Activated CD4-positive, alpha-beta memory T cell treated with anti-CD3 and anti-CD28 coated beads, Interleukin-2, amount 10 ng/mL, durations not matched to agents 7 days and 5 days (primary cell): ENCODE data around the gene UGT1A10. TPM values are rescaled to one million over a fixed set of nuclear protein-coding genes. Genes with fewer than 3 reads are reported as not detected.

Experiments
- CTCF ChIA-PET: fragments of 350-600 bp; sonication (Branson Sonifier 250); formaldehyde crosslinking; loops from one replicate; lab custom pipeline; 2021; ENCODE audit warnings: antibody characterized with exemption, inconsistent platforms; lab: Charles Lee
- POLR2A ChIA-PET: fragments of 350-600 bp; sonication (Branson Sonifier 250); formaldehyde crosslinking; loops from one replicate; lab custom pipeline; 2021; ENCODE audit warnings: antibody characterized with exemption; lab: Charles Lee
- DNase-seq: peaks from one replicate; pipeline ENCODE4 v3.0.0-alpha.2; 2020
- H3K27ac Mint-ChIP-seq: one replicate; pipeline ENCODE4 v1.8.0; 2021; ENCODE audit warnings: mild to moderate bottlenecking, mixed read lengths
- H3K27me3 Mint-ChIP-seq: one replicate; pipeline ENCODE4 v1.8.0; 2021; ENCODE audit warnings: mixed read lengths
- H3K36me3 Mint-ChIP-seq: one replicate; pipeline ENCODE4 v1.8.0; 2021; ENCODE audit warnings: low read depth, mixed read lengths
- H3K4me1 Mint-ChIP-seq: one replicate; pipeline ENCODE4 v1.8.0; 2021; ENCODE audit warnings: mixed read lengths
- H3K4me3 Mint-ChIP-seq: one replicate; pipeline ENCODE4 v1.8.0; 2021; ENCODE audit warnings: mild to moderate bottlenecking, mixed read lengths
- H3K9me3 Mint-ChIP-seq: one replicate; pipeline ENCODE4 v1.8.0; 2021; ENCODE audit warnings: mixed read lengths
- total RNA-seq, 2 experiments: library from RNA; stranded (reverse); gene quantifications; one replicate each; pipeline ENCODE4 v1.2.3, GENCODE V29; 2021

The UGT1A10 gene
- total RNA-seq, 2 experiments from 2014 or later = not detected

DNA sequence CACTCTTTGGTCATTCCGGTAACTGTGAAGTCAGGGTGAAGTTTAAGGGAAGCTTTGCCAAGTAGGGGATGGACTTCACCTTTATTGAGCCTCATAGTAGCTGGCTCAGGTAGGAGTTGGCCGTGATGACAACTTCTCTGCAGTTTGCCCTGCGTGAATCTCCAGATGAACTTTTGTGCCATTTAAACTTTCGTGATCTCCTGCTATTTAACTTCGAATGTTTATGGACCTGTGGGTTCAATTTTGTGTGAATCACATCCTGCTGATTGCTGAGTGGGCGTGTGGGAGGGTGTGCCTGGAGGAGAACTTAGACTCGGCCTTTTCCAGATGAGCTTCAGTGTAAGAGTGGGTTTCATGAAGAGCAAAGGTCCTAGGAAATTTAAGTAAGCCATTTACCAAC is 128.0 kb downstream of the UGT1A10 start:
- H3K27me3 Mint-ChIP-seq = peaks cover 27% of the 10 kb centered on the region
- ChIA-PET POLR2A (no interaction called here), CTCF (no interaction called here)
- H3K27ac Mint-ChIP-seq = no peak overlapping the region
- no peaks in the 10 kb centered on the region for H3K4me1 Mint-ChIP-seq
- H3K9me3 Mint-ChIP-seq = no peaks in the 10 kb centered on the region
- DNase-seq = no peak
- no peaks in the 10 kb centered on the region for H3K36me3 Mint-ChIP-seq
- no peak overlapping the region for H3K4me3 Mint-ChIP-seq

DNA sequence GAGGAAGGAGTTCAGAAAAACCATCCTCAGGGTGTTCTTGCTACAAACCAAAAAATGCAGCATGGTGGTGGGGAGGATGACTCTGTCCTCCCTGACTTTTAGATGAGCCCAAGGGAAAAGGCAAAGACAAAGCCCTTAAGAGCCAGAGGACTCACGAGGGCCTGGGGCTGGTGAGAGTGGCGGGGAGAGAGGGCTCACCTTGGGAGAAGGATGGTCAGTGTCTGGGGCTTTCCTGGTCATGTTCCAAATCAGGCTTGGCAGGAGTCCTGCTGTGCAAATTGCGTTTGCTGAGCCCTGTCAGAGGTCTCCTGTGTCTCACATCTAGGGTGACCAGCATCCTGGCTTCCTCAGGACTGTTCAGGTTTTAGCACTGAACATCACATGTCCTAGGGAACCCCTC is 128.5 kb downstream of the UGT1A10 start:
- POLR2A ChIA-PET = no interaction called here
- CTCF ChIA-PET = no interaction called here

DNA sequence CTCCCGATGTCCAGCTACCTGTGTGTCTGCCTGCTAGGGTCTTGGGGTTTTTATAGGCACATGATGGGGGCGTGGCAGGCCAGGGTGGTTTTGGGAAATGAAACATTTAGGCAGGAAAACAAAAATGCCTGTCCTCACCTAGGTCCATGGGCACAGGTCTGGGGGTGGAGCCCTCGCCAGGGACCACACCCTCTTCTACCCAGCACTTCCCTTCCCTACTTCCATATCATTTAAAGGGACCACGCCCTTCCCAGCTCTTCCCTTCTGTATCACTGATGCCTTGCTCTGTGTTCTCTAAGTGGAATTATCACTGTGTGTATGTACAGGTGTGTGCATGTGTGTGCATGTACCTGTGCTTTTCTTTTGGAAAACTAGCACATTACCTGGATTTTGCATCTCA is 130.2 kb downstream of the UGT1A10 start:
- ChIA-PET CTCF (no interaction called here), POLR2A (no interaction called here)
- Mint-ChIP-seq H3K36me3 (no peaks in the 10 kb centered on the region), H3K9me3 (no peaks in the 10 kb centered on the region), H3K4me1 (no peaks in the 10 kb centered on the region), H3K27me3 (peaks cover 31% of the 10 kb centered on the region), H3K4me3 (no peak overlapping the region), H3K27ac (no peak overlapping the region)
- DNase-seq = no peak

More for the DNA sequence above, 128.5 kb downstream of the UGT1A10 start:
- Mint-ChIP-seq H3K36me3 (no peaks in the 10 kb centered on the region), H3K4me1 (no peaks in the 10 kb centered on the region), H3K27ac (no peak overlapping the region), H3K4me3 (no peak overlapping the region), H3K27me3 (peaks cover 29% of the 10 kb centered on the region), H3K9me3 (no peaks in the 10 kb centered on the region)
- no peak for DNase-seq

DNA sequence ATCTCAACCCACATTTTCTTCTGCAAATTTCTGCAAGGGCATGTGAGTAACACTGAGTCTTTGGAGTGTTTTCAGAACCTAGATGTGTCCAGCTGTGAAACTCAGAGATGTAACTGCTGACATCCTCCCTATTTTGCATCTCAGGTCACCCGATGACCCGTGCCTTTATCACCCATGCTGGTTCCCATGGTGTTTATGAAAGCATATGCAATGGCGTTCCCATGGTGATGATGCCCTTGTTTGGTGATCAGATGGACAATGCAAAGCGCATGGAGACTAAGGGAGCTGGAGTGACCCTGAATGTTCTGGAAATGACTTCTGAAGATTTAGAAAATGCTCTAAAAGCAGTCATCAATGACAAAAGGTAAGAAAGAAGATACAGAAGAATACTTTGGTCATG is 131.8 kb downstream of the UGT1A10 start:
- Mint-ChIP-seq H3K9me3 (no peaks in the 10 kb centered on the region), H3K27me3 (peaks cover 28% of the 10 kb centered on the region), H3K36me3 (no peaks in the 10 kb centered on the region), H3K4me3 (no peak overlapping the region), H3K27ac (no peak overlapping the region), H3K4me1 (no peaks in the 10 kb centered on the region)
- DNase-seq = no peak
- CTCF ChIA-PET = no interaction called here
- POLR2A ChIA-PET = no interaction called here

DNA sequence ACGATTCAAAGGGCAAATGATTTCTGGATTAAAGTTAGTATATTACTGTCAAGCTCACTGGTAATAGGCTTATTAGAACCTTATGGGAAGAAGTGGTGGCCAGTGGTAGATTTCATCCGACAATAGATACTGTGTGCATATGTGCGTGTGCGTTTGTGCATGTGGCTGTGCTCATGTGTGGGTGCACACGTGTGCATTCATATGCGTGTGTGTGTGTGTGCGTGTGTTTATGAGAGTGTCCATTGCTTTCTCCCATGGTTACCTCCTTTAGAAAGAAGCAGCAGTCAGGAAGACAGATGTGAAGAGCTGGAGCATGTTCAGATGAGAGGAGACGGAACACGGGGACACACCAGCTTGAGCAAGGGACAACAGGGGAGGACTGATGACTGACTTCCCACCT is 133.0 kb downstream of the UGT1A10 start:
- no peaks in the 10 kb centered on the region for H3K4me1 Mint-ChIP-seq

DNA sequence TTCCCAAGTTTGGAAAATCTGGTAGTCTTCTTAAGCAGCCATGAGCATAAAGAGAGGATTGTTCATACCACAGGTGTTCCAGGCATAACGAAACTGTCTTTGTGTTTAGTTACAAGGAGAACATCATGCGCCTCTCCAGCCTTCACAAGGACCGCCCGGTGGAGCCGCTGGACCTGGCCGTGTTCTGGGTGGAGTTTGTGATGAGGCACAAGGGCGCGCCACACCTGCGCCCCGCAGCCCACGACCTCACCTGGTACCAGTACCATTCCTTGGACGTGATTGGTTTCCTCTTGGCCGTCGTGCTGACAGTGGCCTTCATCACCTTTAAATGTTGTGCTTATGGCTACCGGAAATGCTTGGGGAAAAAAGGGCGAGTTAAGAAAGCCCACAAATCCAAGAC is 135.9 kb downstream of the UGT1A10 start:
- Mint-ChIP-seq H3K9me3 (peaks cover 7% of the 10 kb centered on the region), H3K27me3 (peaks cover 9% of the 10 kb centered on the region), H3K27ac (no peak overlapping the region), H3K4me1 (no peaks in the 10 kb centered on the region), H3K4me3 (no peak overlapping the region), H3K36me3 (peaks cover 2% of the 10 kb centered on the region)
- CTCF ChIA-PET = no interaction called here
- DNase-seq = no peak
- POLR2A ChIA-PET = no interaction called here

More for the DNA sequence above, 133.0 kb downstream of the UGT1A10 start:
- H3K27me3 Mint-ChIP-seq = peaks cover 18% of the 10 kb centered on the region
- DNase-seq = no peak
- ChIA-PET CTCF (no interaction called here), POLR2A (no interaction called here)
- H3K4me3 Mint-ChIP-seq = no peak overlapping the region
- no peak overlapping the region for H3K27ac Mint-ChIP-seq
- no peaks in the 10 kb centered on the region for H3K36me3 Mint-ChIP-seq
- no peaks in the 10 kb centered on the region for H3K9me3 Mint-ChIP-seq

DNA sequence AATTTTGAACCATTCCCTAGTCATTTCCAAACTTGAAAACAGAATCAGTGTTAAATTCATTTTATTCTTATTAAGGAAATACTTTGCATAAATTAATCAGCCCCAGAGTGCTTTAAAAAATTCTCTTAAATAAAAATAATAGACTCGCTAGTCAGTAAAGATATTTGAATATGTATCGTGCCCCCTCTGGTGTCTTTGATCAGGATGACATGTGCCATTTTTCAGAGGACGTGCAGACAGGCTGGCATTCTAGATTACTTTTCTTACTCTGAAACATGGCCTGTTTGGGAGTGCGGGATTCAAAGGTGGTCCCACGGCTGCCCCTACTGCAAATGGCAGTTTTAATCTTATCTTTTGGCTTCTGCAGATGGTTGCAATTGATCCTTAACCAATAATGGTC is 136.3 kb downstream of the UGT1A10 start:
- peaks cover 7% of the 10 kb centered on the region for H3K27me3 Mint-ChIP-seq
- peaks cover 9% of the 10 kb centered on the region for H3K9me3 Mint-ChIP-seq
- no peak overlapping the region for H3K4me3 Mint-ChIP-seq
- no peak for DNase-seq
- ChIA-PET POLR2A (no interaction called here), CTCF (no interaction called here)
- H3K4me1 Mint-ChIP-seq = no peaks in the 10 kb centered on the region
- peaks cover 2% of the 10 kb centered on the region for H3K36me3 Mint-ChIP-seq
- H3K27ac Mint-ChIP-seq = no peak overlapping the region

DNA sequence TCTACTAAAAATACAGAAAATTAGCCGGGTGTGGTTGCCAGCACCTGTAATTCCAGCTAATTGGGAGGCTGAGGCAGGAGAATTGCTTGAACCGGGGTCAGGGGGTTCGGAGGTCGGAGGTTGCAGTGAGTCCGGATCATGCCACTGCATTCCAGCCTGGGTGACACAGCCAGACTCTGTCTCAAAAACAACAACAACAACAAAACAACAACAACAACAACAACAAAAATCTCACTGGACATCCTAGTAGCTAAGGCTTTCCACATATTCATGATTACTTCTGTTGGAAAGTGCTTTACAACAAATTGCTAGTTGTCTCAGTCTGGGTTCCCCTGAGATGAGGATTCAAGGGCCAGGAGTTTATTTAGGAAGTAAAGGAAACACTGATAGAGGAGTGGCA is 137.6 kb downstream of the UGT1A10 start:
- Mint-ChIP-seq H3K9me3 (peaks cover 9% of the 10 kb centered on the region), H3K4me3 (no peak overlapping the region), H3K27ac (no peak overlapping the region), H3K27me3 (peaks cover 5% of the 10 kb centered on the region), H3K36me3 (peaks cover 2% of the 10 kb centered on the region), H3K4me1 (no peaks in the 10 kb centered on the region)
- no peak for DNase-seq
- POLR2A ChIA-PET = no interaction called here
- CTCF ChIA-PET = no interaction called here

DNA sequence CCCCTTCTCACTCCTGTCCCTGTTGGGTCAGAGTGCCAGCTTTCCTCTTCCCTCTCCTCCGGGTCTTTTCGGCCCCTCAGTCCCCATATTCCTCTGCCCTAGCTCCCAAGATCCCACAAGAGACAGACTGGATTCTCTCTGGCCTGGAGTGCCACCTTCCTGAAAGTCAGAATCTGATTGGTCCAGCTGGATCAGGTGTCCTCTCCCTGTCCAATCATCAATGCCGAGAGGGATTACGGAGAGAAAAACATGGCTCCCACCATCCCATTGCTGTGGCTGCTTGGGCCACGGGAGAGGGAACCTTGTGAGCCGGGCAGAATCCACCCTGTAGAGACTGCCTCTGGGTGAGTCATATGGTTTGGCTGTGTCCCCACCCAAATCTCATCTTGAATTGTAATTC is 139.2 kb downstream of the UGT1A10 start:
- Mint-ChIP-seq H3K4me1 (no peaks in the 10 kb centered on the region), H3K4me3 (no peak overlapping the region), H3K27me3 (peaks cover 2% of the 10 kb centered on the region), H3K27ac (no peak overlapping the region), H3K36me3 (peaks cover 2% of the 10 kb centered on the region), H3K9me3 (peaks cover 9% of the 10 kb centered on the region)
- no peak for DNase-seq
- ChIA-PET POLR2A (no interaction called here), CTCF (no interaction called here)

DNA sequence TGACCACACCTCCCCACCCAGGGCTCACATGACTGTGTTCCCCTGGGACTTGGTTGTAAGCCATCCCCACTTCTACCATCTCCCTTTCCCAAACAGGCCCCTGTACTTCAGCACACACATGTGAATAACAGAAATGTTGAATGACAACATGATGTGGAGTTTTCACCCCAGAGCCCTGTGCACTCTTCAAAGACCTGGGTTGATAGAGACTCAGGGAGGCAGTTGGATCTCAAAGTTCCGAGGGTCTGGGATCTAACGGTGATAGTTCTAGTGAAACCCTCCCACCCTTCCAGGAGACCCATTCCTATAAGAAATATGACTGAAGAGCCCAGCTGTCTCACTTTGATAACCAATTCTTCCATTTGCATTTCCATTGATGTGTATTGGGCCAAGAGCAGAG is 141.8 kb downstream of the UGT1A10 start, which contains the start of gene MROH2A:
Gene MROH2A, plus strand, starts transcription at position 301 of the 400 bp plus-strand sequence. CDS start 1,029 bp downstream, outside the sequence.
- Mint-ChIP-seq H3K27me3 (peaks cover 9% of the 10 kb centered on the region), H3K9me3 (peaks cover 9% of the 10 kb centered on the region), H3K36me3 (peaks cover 2% of the 10 kb centered on the region), H3K4me1 (no peaks in the 10 kb centered on the region), H3K4me3 (no peak within 1 kb of the TSS), H3K27ac (no peak within 1 kb of the TSS)
- CTCF ChIA-PET = interaction anchor here (0.6 kb wide), 1 partner anchor 1968 kb away, joined by 4 read pairs; no protein-coding TSS in a partner anchor
- no peak for DNase-seq
- POLR2A ChIA-PET = no interaction called here

DNA sequence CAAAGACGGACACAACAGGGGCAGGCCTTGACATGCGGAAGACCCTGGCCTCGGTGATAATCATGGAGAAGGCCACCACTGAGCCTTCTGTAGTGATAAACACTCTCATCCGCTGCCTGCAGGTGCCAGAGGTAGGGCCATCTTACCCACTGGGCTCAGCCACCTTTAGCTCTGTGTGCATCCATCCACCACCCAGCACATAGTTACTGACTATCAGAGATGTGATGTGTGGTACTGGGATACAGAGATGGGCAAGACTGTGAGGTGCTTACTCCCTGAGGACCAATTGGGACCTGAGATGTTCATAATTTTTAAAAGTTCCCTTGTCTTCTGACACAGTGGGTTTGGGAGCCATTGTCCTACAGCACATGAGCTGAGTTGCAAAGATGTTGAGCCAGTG is 143.5 kb downstream of the UGT1A10 start:
- no peak overlapping the region for H3K27ac Mint-ChIP-seq
- no peaks in the 10 kb centered on the region for H3K4me1 Mint-ChIP-seq
- no peak for DNase-seq
- ChIA-PET CTCF (no interaction called here), POLR2A (no interaction called here)
- H3K9me3 Mint-ChIP-seq = peaks cover 9% of the 10 kb centered on the region
- peaks cover 9% of the 10 kb centered on the region for H3K27me3 Mint-ChIP-seq
- no peak overlapping the region for H3K4me3 Mint-ChIP-seq
- H3K36me3 Mint-ChIP-seq = peaks cover 2% of the 10 kb centered on the region

DNA sequence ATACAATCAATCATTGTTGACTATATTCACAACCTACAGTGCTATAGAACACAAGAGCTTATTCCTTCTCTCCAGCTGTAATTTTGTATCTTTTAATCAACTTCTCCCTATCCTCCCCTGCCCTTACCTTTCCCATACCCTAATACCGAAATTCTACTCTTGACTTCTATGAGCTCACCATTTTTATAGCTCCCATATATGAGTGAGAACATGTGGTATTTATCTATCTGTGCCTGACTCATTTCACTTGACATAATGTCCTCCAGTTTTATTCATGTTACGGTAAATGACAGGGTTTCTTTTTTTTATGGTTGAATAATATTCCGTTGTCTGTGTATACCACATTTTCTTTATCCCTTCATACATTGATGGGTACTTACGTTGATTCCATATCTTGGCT is 144.5 kb downstream of the UGT1A10 start:
- Mint-ChIP-seq H3K4me1 (no peaks in the 10 kb centered on the region), H3K36me3 (peaks cover 2% of the 10 kb centered on the region)
- CTCF ChIA-PET = no interaction called here

DNA sequence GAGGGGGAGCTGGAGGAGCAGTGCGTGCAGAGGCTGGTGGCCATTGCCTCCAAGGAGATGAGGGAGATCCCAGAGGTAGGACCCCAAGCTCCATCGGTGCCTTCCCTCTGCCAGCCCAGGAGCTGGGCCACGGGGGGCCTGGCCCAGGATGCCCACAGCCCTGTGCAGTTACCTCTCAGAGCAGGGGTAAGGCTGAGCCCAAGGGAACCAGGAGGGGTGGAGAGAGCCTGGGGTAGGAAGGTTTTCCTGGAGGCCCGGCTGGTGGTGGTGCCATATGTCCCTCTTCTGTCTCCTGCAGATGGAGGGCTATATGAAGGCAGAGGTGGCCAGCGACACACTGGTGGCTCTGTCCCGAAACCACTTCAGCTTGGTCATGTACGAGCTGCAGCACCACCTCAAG is 153.3 kb downstream of the UGT1A10 start:
- POLR2A ChIA-PET = no interaction called here

More for the DNA sequence above, 144.5 kb downstream of the UGT1A10 start:
- POLR2A ChIA-PET = no interaction called here
- Mint-ChIP-seq H3K27me3 (peaks cover 9% of the 10 kb centered on the region), H3K4me3 (no peak overlapping the region), H3K9me3 (peaks cover 8% of the 10 kb centered on the region), H3K27ac (no peak overlapping the region)
- no peak for DNase-seq

DNA sequence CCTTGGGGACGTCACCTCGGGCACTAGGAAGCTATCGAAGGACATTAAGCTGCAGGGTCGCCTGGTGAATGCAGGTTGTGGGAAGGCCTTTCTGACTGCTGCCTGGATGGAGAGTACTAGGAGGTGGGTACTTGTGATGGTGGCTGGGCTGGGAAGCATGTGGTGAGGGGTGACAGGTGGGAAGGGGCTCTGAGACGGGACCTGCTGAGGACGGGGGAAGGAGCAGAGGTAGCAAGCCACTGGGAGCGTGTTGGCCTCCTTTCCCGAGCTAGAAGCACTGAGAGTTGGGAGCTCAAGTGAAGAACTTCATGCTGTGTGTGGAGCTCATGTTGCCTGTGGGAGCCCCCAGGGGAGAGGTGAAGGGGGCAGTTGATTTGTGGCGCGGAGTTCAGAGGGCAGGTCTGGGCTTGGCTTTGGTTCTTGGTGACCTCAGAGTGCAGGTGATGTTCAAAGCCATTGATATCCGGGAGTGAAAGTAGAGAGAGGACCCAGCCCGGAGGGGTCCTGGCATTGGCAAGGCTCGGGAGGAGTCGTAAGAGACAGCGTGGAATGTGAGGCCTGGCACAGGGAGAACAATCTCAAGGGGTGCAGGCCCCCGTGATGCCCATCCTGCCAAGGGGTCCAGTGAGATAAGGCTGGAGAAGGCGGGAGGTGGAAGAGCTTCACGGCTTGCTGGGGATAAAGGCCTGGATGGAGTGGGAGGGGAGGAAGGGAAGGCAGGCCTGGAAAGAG is 155.1 kb downstream of the UGT1A10 start:
- CTCF ChIA-PET = no interaction called here
- H3K27ac Mint-ChIP-seq = no peak overlapping the region

More for the DNA sequence above, 153.3 kb downstream of the UGT1A10 start:
- no peak for DNase-seq
- H3K4me1 Mint-ChIP-seq = no peaks in the 10 kb centered on the region
- no peaks in the 10 kb centered on the region for H3K9me3 Mint-ChIP-seq
- H3K4me3 Mint-ChIP-seq = no peak overlapping the region
- H3K36me3 Mint-ChIP-seq = no peaks in the 10 kb centered on the region
- H3K27ac Mint-ChIP-seq = no peak overlapping the region
- peaks cover 3% of the 10 kb centered on the region for H3K27me3 Mint-ChIP-seq
- CTCF ChIA-PET = no interaction called here

More for the DNA sequence above, 155.1 kb downstream of the UGT1A10 start:
- no peaks in the 10 kb centered on the region for H3K36me3 Mint-ChIP-seq
- no peaks in the 10 kb centered on the region for H3K27me3 Mint-ChIP-seq
- DNase-seq = no peak
- no peaks in the 10 kb centered on the region for H3K9me3 Mint-ChIP-seq
- POLR2A ChIA-PET = no interaction called here
- no peak overlapping the region for H3K4me3 Mint-ChIP-seq
- H3K4me1 Mint-ChIP-seq = no peaks in the 10 kb centered on the region
